GM12891 (cell line): ENCODE measurements around the gene CBS.
"Not testable (repeated sequence)": the region's sequence is repeated elsewhere in the genome, so short reads cannot be mapped to it uniquely, and the experiment has no call there.

Source experiments
- DNase-seq: peaks from one replicate; pipeline ENCODE4 v3.0.0; 2011; ENCODE audit warnings: low spot score; ENCODE audit not compliant: insufficient read length
- FAIRE-seq: peaks from 2 replicates; lab custom pipeline; 2011; peaks lifted over from hg19 to GRCh38; lab: Jason Lieb, UNC
- PAX5 ChIP-seq: IDR thresholded peaks from 2 replicates; pipeline ENCODE4 v1.6.1; 2011; ENCODE audit warnings: low read length, moderate library complexity, mild to moderate bottlenecking; ENCODE audit not compliant: insufficient read depth, severe bottlenecking
- POLR2A ChIP-seq: IDR thresholded peaks from 2 replicates; pipeline ENCODE4 v1.6.1; 2011; ENCODE audit warnings: low read depth, low read length, control low read depth
- POLR2AphosphoS5 ChIP-seq: IDR thresholded peaks from 2 replicates; pipeline ENCODE4 v1.6.1; 2011; ENCODE audit warnings: low read depth, low read length, control low read depth
- POU2F2 ChIP-seq: IDR thresholded peaks from 2 replicates; pipeline ENCODE4 v1.6.1; 2011; ENCODE audit warnings: low read depth, mild to moderate bottlenecking, control low read depth, low read length, moderate library complexity
- SPI1 ChIP-seq: IDR thresholded peaks from 2 replicates; pipeline ENCODE4 v1.6.1; 2011; ENCODE audit warnings: low read depth, low read length, control low read depth
- TAF1 ChIP-seq: IDR thresholded peaks from 2 replicates; pipeline ENCODE4 v1.6.1; 2011; ENCODE audit warnings: low read depth, low read length, control low read depth

Gene CBS

DNA sequence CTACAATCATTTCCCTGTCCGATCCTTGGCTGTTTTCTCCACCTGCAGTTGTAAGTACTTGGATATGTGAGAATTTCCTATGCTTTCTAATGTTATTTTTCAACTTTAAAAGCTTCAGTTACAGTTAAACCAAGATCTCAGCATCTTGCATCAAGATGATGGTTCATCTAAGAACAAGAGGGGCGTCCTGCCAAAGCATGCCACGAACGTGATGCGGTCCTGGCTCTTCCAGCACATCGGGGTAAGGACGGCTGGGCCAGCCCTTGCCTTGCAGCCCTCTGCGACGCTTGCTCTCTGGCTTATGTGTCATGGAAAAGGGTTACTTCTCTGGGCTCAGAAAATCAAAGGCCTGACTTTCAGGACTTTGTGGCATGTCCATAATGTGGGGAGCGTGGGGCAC lies 54.4 kb downstream of the CBS start:
- no peak for FAIRE-seq
- TF ChIP-seq POLR2AphosphoS5 (no peak), POLR2A (no peak), PAX5 (no peak), TAF1 (no peak)
- no peak for DNase-seq

DNA sequence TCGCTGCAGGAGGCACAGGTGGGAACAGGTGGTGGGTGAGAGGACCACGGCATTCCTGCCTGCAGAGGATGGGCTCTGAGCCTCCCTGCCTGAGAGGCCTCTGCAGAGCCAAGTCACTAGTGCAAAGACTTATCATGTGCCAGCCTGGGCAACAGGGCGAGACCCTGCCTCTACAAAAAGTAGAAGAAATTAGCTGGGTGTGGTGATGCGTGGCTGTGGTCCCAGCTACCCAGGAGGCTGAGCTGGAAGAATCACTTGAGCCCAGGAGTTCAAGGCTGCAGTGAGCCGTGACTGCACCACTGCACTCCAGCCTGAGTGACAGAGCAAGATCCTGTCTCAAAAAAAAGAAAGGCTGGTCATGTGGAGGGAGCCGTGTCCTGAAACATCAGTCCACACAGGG lies 54.9 kb downstream of the CBS start:
- no peak for TF ChIP-seq POLR2A
- no peak for TF ChIP-seq SPI1
- no peak for TF ChIP-seq POLR2AphosphoS5
- TF ChIP-seq POU2F2, result no peak
- TF ChIP-seq PAX5, result no peak
- TF ChIP-seq TAF1, result no peak
- no peak for FAIRE-seq
- DNase-seq, result no peak

GRCh38 chr21:43020177-43020576 lies 55.5 kb downstream of the CBS start:
- FAIRE-seq, result no peak
- DNase-seq, result no peak

GRCh38 chr21:43018519-43018918 lies 57.1 kb downstream of the CBS start:
- TF ChIP-seq PAX5, result no peak
- TF ChIP-seq POLR2AphosphoS5, result no peak
- no peak for TF ChIP-seq POLR2A
- TF ChIP-seq POU2F2, result no peak
- no peak for FAIRE-seq
- no peak for DNase-seq

More at GRCh38 chr21:43020177-43020576, 55.5 kb downstream of the CBS start:
- TF ChIP-seq PAX5, result no peak
- no peak for TF ChIP-seq TAF1
- TF ChIP-seq SPI1, result no peak

GRCh38 chr21:43016728-43017127 lies 58.9 kb downstream of the CBS start:
- FAIRE-seq, result no peak

GRCh38 chr21:43015906-43016540 lies 59.6 kb downstream of the CBS start:
- TF ChIP-seq SPI1 (no peak), TAF1 (no peak), POLR2AphosphoS5 (no peak), PAX5 (no peak), POLR2A (no peak), POU2F2 (no peak)
- no peak for FAIRE-seq

More at GRCh38 chr21:43016728-43017127, 58.9 kb downstream of the CBS start:
- TF ChIP-seq PAX5 (no peak), POLR2A (no peak), POLR2AphosphoS5 (no peak), SPI1 (no peak), TAF1 (no peak), POU2F2 (no peak)
- no peak for DNase-seq

GRCh38 chr21:43012596-43012995 lies 63.0 kb downstream of the CBS start:
- FAIRE-seq (no peak), DNase-seq (no peak)
- no peak for TF ChIP-seq SPI1
- no peak for TF ChIP-seq TAF1
- no peak for TF ChIP-seq POU2F2
- no peak for TF ChIP-seq POLR2A
- no peak for TF ChIP-seq POLR2AphosphoS5
- no peak for TF ChIP-seq PAX5

More at GRCh38 chr21:43015906-43016540, 59.6 kb downstream of the CBS start:
- DNase-seq, result no peak

DNA sequence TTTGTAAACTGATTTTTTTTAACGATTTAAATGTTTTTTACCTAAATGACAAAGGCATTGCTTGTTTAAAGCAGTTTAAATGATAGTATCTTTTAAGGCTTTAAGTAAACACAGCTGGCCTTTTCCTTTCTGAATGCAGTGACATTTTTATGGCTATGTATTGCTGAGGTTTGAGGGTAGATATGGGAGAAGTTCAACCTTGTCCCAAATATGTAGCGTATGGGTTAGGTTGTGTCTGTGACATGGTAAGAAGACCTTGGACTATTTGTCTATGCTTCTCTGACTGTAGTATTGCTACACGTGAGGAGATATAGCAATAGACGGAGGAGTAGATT lies 68.8 kb downstream of the CBS start:
- TF ChIP-seq SPI1 (no peak), TAF1 (no peak), PAX5 (no peak), POLR2A (no peak), POU2F2 (no peak), POLR2AphosphoS5 (no peak)
- FAIRE-seq (no peak), DNase-seq (no peak)

GRCh38 chr21:43006051-43006873 lies 69.4 kb downstream of the CBS start:
- FAIRE-seq, DNase-seq: not testable (repeated sequence)

DNA sequence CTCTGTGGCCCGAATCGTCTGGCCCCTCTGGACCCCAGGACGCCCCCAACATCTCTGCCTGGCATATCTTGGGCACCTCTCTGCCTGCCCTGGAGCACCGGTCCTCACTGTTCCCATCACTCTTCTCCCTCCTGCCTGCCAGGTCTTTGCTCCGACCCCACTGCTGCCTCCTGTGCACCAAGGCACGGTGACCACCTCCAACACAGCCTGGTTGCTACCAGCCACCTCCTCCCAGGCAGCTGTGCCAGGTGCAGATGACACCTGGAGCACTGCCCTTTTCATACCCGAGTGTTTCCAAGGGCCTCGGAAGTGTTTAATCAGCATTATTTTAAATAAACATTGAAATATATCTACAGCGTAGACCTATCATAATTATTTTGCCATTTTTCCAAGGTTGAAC lies 70.0 kb downstream of the CBS start:
- FAIRE-seq, result no peak
- TF ChIP-seq TAF1 (no peak), PAX5 (no peak), SPI1 (no peak), POLR2A (no peak), POLR2AphosphoS5 (no peak), POU2F2 (no peak)
- DNase-seq, result no peak

- no peak for TF ChIP-seq TAF1
- no peak for DNase-seq
- no peak for FAIRE-seq
Measured at GRCh38 chr21:43004926-43005325, 70.7 kb downstream of the CBS start.
